Measurements from ENCODE around the gene ZSCAN26.

Gene ZSCAN26

DNA sequence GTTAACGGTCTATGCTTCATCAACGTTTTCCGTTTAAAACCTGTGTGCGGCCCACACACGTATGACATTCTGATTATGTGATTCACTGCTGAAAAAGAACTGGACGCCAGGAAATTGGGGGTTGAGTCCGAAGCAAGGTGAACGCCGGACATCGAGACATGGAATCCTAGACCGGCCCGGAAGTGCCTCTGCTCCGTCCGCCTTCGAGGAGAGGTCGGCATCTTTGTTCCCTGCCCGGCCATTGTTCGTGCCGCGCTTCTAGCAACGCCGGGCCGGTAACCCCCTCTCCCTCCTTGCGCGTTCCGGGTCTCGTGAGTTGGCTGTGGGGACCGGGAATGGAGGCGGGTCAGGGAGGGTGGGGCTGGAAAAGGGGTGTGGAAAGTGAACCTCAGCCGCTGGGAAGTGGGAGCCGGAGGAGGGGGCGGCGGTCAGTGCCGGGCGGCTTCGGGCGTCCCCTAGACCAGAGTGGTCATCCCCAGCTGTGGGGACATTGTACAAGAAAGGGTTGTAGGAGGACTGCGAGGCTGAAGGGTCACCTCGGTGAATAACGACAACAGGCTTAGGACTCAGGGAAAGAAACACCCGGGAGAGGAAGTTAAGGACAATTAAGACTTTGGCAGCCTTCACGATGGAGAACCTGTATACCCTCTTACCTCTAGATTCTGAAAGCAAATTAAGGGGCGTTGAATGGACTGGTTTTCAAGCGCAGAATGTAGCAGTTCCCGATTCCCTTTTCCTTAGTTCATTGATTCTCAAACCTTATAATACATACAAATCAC is 41.7 kb upstream of the ZSCAN26 start, which contains the start of gene ZSCAN9:
Gene ZSCAN9, plus strand, starts transcription at position 220 of the 779 bp plus-strand sequence. CDS start 1,810 bp downstream, outside the sequence.
- Histone ChIP-seq H3K4me3 (peak within 1 kb of the TSS; percentile 88), H3K27ac (peak within 1 kb of the TSS; percentile 29 to 87)
- TF ChIP-seq, protein P1, sequence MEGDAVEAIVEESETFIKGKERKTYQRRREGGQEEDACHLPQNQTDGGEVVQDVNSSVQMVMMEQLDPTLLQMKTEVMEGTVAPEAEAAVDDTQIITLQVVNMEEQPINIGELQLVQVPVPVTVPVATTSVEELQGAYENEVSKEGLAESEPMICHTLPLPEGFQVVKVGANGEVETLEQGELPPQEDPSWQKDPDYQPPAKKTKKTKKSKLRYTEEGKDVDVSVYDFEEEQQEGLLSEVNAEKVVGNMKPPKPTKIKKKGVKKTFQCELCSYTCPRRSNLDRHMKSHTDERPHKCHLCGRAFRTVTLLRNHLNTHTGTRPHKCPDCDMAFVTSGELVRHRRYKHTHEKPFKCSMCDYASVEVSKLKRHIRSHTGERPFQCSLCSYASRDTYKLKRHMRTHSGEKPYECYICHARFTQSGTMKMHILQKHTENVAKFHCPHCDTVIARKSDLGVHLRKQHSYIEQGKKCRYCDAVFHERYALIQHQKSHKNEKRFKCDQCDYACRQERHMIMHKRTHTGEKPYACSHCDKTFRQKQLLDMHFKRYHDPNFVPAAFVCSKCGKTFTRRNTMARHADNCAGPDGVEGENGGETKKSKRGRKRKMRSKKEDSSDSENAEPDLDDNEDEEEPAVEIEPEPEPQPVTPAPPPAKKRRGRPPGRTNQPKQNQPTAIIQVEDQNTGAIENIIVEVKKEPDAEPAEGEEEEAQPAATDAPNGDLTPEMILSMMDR (IDR thresholded peaks at IDR 0.05): no peak
- DNase-seq (ENCODE audit: low spot score): peak; percentile 90

DNA sequence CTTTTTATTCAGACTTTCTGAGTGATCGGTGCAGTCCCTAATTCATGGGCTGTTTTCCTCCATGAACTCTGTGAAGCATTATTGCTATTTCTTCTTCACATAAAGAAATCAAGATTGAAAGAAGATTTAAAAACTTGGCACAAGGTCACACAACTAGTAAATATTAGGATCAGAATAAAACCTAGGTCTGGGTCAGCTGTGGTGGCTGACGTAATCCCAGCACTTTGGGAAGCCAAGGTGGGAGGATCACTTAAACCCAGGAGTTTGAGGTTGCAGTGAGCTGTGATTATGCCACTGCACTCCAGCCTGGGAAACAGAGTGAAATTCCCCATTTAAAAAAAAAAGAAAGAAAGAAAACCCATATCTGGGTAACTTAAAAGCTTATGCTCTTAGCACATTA is 40.5 kb upstream of the ZSCAN26 start:
- TF ChIP-seq, protein P1 (IDR thresholded peaks at IDR 0.05): no peak
- no peak for DNase-seq (ENCODE audit: low spot score)
- Histone ChIP-seq H3K4me3 (no peak overlapping the region), H3K27ac (no peak overlapping the region)

DNA sequence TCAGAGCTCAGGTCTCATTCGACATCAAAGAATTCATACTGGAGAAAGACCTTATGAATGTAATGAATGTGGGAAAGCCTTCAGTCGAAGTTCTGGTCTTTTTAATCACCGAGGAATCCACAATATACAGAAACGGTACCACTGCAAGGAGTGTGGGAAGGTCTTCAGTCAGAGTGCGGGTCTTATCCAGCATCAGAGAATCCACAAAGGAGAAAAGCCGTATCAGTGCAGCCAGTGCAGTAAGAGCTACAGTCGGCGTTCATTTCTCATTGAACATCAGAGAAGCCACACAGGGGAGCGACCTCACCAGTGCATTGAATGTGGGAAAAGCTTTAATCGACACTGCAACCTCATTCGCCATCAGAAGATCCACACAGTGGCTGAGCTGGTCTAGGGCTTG is 34.2 kb upstream of the ZSCAN26 start:
- TF ChIP-seq, protein P1 (IDR thresholded peaks at IDR 0.05): no peak
- no peak overlapping the region for H3K4me3 ChIP-seq
- no peak for DNase-seq (ENCODE audit: low spot score)
- H3K27ac ChIP-seq: no peak overlapping the region

DNA sequence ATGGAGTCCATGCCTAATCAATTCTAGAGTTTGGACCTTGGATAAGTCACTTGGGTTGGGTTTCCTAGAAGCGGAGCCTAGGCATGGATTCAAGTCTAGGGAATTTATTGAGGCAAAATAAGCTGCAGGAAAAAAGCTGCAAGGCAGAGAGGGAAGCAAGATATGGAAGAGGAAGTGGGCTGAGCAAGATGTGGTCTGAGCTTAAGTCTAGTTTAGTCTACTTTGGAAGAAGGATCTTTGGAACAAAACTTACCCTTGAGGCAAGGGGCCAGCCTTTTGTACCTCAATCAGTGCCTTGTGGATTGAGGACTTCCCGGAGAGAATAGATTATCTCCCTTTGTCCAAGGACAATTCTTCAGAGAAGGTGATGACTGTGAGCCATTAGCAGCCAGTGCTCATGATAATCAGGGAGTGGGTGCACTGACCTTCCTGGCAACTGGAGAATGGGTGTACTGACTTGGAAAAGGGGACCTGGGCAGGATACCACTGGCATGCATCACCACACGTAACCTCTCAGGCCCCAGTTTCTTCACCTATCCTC is 31.0 kb upstream of the ZSCAN26 start:
- Histone ChIP-seq H3K4me3 (no peak overlapping the region), H3K27ac (no peak overlapping the region)
- TF ChIP-seq, protein P1 (IDR thresholded peaks at IDR 0.05): no peak
- DNase-seq (ENCODE audit: low spot score): no peak

DNA sequence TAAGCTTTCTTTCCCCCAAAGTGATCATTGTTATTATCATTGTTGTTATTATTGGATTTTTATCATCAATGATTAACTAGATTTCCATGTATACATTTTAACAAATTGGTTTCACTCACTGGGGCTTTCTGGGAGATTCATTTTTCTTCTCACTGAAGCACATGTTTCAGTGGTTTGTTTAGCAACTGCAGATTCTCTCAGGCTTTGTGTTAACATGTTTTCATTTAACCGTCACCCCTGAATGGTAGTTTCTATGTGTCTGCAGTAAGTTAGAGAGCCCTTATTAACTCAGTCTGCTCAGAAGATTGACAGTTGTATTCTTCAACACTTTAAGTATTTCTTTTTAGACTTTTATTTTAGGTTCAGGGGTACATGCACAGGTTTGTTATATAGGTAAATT is 27.3 kb upstream of the ZSCAN26 start:
- no peak for DNase-seq (ENCODE audit: low spot score)
- TF ChIP-seq, protein P1 (IDR thresholded peaks at IDR 0.05): no peak
- H3K4me3 ChIP-seq: no peak overlapping the region
- H3K27ac ChIP-seq: no peak overlapping the region

DNA sequence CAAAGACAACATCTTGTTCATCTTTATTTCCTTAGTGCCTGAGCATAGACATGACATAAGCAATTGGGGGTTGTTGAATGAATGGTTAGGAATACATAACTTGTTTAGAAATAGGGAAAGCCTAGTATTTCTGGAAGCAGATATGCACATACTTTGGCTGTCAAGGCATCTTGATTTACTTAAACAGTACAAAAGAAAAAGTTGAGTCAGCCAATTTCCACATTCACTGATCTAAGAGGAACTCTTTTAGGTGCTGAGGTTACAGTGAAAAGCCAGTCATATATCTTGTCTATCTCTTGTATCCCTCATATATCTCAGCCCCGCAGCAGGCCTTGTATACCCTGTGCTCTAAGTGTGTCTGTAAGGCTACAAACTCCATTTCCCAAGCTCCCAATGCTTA is 26.5 kb upstream of the ZSCAN26 start:
- Histone ChIP-seq H3K27ac (no peak overlapping the region), H3K4me3 (no peak overlapping the region)
- DNase-seq (ENCODE audit: low spot score): no peak
- TF ChIP-seq, protein P1 (IDR thresholded peaks at IDR 0.05): no peak

DNA sequence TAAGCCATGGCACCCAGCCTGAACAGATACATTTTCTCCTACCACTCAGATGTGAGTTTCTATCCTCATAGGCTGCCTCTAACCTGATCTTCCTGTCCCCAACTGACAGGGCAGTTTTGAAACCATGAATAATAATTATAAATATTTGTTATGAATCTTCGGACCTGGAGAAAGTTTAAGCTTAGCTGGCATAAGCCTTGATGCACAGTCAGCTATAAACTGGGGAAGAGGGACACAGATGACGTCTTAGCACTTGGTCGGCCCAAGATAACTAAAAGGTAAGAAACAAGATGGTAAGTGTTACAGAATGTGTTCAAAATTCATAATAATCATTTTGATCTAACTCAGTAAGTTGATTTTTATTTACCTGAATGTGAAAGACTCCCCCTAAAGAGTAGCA is 23.0 kb upstream of the ZSCAN26 start:
- TF ChIP-seq, protein P1 (IDR thresholded peaks at IDR 0.05): no peak
- Histone ChIP-seq H3K4me3 (no peak overlapping the region), H3K27ac (no peak overlapping the region)
- DNase-seq (ENCODE audit: low spot score): no peak

Data from coronary artery (tissue), 2 donors.